HepG2 (cell line): Measurements from ENCODE around the gene MNX1. TPM values are rescaled to one million over a fixed set of nuclear protein-coding genes. Genes with fewer than 3 reads are reported as not detected.

Experiments used
- ARID5B ChIP-seq: IDR thresholded peaks from 2 replicates; pipeline ENCODE4 v1.4.0; 2020; ENCODE audit warnings: mild to moderate bottlenecking, missing genetic modification reagents
- ASH2L ChIP-seq: fragments of 300-600, 200-600 bp; sonication (generic); IDR thresholded peaks from 2 replicates; pipeline ENCODE4 v1.7.0; 2017; ENCODE audit warnings: low read depth, mild to moderate bottlenecking, moderate library complexity, mixed read lengths, low read length; ENCODE audit not compliant: insufficient read length
- DDIT3 ChIP-seq: sonication (generic); formaldehyde crosslinking; IDR thresholded peaks from 2 replicates; pipeline ENCODE4 v1.4.0; 2020; ENCODE audit warnings: mild to moderate bottlenecking, missing genetic modification reagents
- E2F5 ChIP-seq: sonication (generic); formaldehyde crosslinking; conservative IDR thresholded peaks from 2 replicates; pipeline ENCODE4 v1.4.0; 2020; ENCODE audit warnings: missing genetic modification reagents
- MEIS2 ChIP-seq: sonication (generic); formaldehyde crosslinking; IDR thresholded peaks from 2 replicates; pipeline ENCODE4 v1.9.0; 2021; ENCODE audit warnings: mild to moderate bottlenecking, missing genetic modification reagents
- NCOA5 ChIP-seq: sonication (generic); formaldehyde crosslinking; IDR thresholded peaks from 2 replicates; pipeline ENCODE4 v1.4.0; 2020; ENCODE audit warnings: missing genetic modification reagents
- ONECUT2 ChIP-seq: sonication (generic); formaldehyde crosslinking; IDR thresholded peaks from 2 replicates; pipeline ENCODE4 v1.4.0; 2020; ENCODE audit warnings: missing genetic modification reagents
- PRDM10 ChIP-seq: sonication (generic); formaldehyde crosslinking; IDR thresholded peaks from 2 replicates; pipeline ENCODE4 v1.4.0; 2020; ENCODE audit warnings: low read depth, missing genetic modification reagents
- SNAPC5 ChIP-seq: sonication (generic); formaldehyde crosslinking; IDR thresholded peaks from 2 replicates; pipeline ENCODE4 v1.8.1; 2023; ENCODE audit warnings: mild to moderate bottlenecking, missing genetic modification reagents, borderline replicate concordance
- TEAD3 ChIP-seq: optimal IDR thresholded peaks from 2 replicates; pipeline ENCODE3; 2016; ENCODE audit warnings: borderline replicate concordance
- TMF1 ChIP-seq: sonication (generic); formaldehyde crosslinking; IDR thresholded peaks from 2 replicates; pipeline ENCODE4 v1.8.1; 2022; ENCODE audit warnings: low read depth, missing genetic modification reagents
- XBP1 ChIP-seq: sonication (generic); formaldehyde crosslinking; IDR thresholded peaks from 2 replicates; pipeline ENCODE4 v1.5.0; 2020; ENCODE audit warnings: missing genetic modification reagents
- ZFP37 ChIP-seq: sonication (generic); formaldehyde crosslinking; IDR thresholded peaks from 2 replicates; pipeline ENCODE4 v1.4.0; 2020; ENCODE audit warnings: missing genetic modification reagents, borderline replicate concordance
- ZFP90 ChIP-seq: sonication (generic); formaldehyde crosslinking; IDR thresholded peaks from 2 replicates; pipeline ENCODE4 v1.8.0; 2022; ENCODE audit warnings: missing genetic modification reagents, mild to moderate bottlenecking, inconsistent platforms, borderline replicate concordance
- ZFY ChIP-seq: sonication (generic); formaldehyde crosslinking; IDR thresholded peaks from 2 replicates; pipeline ENCODE4 v1.4.0; 2020; ENCODE audit warnings: missing genetic modification reagents
- ZFYVE20 ChIP-seq: sonication (generic); formaldehyde crosslinking; IDR thresholded peaks from 2 replicates; pipeline ENCODE4 v1.8.0; 2023; ENCODE audit warnings: low read depth, mild to moderate bottlenecking, moderate library complexity, missing genetic modification reagents, borderline replicate concordance
- ZNF124 ChIP-seq: sonication (generic); formaldehyde crosslinking; IDR thresholded peaks from 2 replicates; pipeline ENCODE4 v1.4.0; 2020; ENCODE audit warnings: missing genetic modification reagents
- ZNF30 ChIP-seq: sonication (generic); formaldehyde crosslinking; IDR thresholded peaks from 2 replicates; pipeline ENCODE4 v1.5.0; 2020; ENCODE audit warnings: mild to moderate bottlenecking, missing genetic modification reagents
- ZNF510 ChIP-seq: sonication (generic); formaldehyde crosslinking; IDR thresholded peaks from 2 replicates; pipeline ENCODE4 v1.4.0; 2020; ENCODE audit warnings: low read depth, mild to moderate bottlenecking, missing genetic modification reagents
- polyA plus RNA-seq, 8 experiments: library from polyadenylated mRNA; depleted of rRNA in 3 of 8; stranded (reverse) in 7 of 8; unstranded in 1 of 8; fragments of >200 nt; fragmentation: Illumina TruSeq in 4 of 8; extraction: Trizol in 4 of 8; gene quantifications; 2 replicates each; pipeline versions ENCODE4 v1.2.1 to v1.2.3, GENCODE V29; 2011 to 2016; ENCODE audit warnings: low read depth in 4 of 8, missing spikeins in 1 of 8, mixed read lengths in 1 of 8; ENCODE audit not compliant: insufficient read depth in 1 of 8
- total RNA-seq, 5 experiments: library from RNA; depleted of rRNA; stranded (reverse); fragments of >200 nt; fragmentation: Illumina TruSeq; extraction: Trizol; gene quantifications; 2 replicates each; pipeline ENCODE4 v1.2.3, GENCODE V29; 2016; ENCODE audit warnings: low read depth in 1 of 5

The MNX1 gene
- total and polyA plus RNA-seq, 2 of the 13 experiments (the other 11 are each of a cell fraction or from before 2014, with no cell fraction given) = 0.94 to 6.1 TPM

- TF ChIP-seq PRDM10 (CRISPR knock-in tag) = peak; percentile 69; the same call in 1 of the 2 replicates
- TF ChIP-seq ARID5B (CRISPR knock-in tag) = peak; percentile 83
- TF ChIP-seq NCOA5 = no peak
- TF ChIP-seq ZFYVE20 (CRISPR knock-in tag) = no peak
- TF ChIP-seq ZNF30 (CRISPR knock-in tag) = no peak
- TF ChIP-seq MEIS2 (CRISPR knock-in tag) = peak; percentile 90
- no peak for TF ChIP-seq DDIT3
- TF ChIP-seq SNAPC5 (CRISPR knock-in tag) = no peak
- no peak for TF ChIP-seq TEAD3
- TF ChIP-seq ZNF510 (CRISPR knock-in tag) = no peak
- TF ChIP-seq TMF1 (CRISPR knock-in tag) = no peak
- 0 out of 2 replicates have a peak, but pooled peaks have one; percentile 15 for TF ChIP-seq E2F5 (CRISPR knock-in tag)
- no peak; the same call in 1 of the 2 replicates for TF ChIP-seq ZFP37
- no peak for TF ChIP-seq ASH2L
- TF ChIP-seq ZFP90 = no peak
- TF ChIP-seq ZFY = peak; percentile 68; the same call in 1 of the 2 replicates
- no peak for TF ChIP-seq XBP1 (CRISPR knock-in tag)
- no peak for TF ChIP-seq ZNF124 (CRISPR knock-in tag)
- 0 out of 2 replicates have a peak, but pooled peaks have one; percentile 13 for TF ChIP-seq ONECUT2 (CRISPR knock-in tag)
These were observed 21.9 kb downstream of the MNX1 start (continued) for GRCh38 chr7:156988343-156989185.
